Aorta (tissue), 5 donors: Measurements from ENCODE around the gene COL3A1. TPM values are rescaled to one million over a fixed set of nuclear protein-coding genes. Genes with fewer than 3 reads are reported as not detected.

Source experiments
- ATAC-seq: fragments of 200-7000 bp; cut with Tn5 transposase; one replicate; pipeline ENCODE4 v1.9.1; 2022; ENCODE audit warnings: moderate library complexity; ENCODE audit not compliant: low FRiP score
- DNase-seq, 2 donors: peaks; one replicate each; pipeline ENCODE4 v3.0.0-alpha.2; 2020
- H3K27ac ChIP-seq, 2 donors: one replicate each; pipeline ENCODE4 v1.5.1; 2013; ENCODE audit warnings: low read length in 2 of 2, mild to moderate bottlenecking in 2 of 2, moderate library complexity in 2 of 2, control low read depth in 1 of 2, inconsistent platforms in 1 of 2, low read depth in 1 of 2
- H3K27me3 ChIP-seq, 2 donors: one replicate each; pipeline ENCODE4 v1.6.1; 2013; ENCODE audit warnings: control low read depth in 1 of 2, low read length in 1 of 2, mild to moderate bottlenecking in 1 of 2, moderate library complexity in 1 of 2; ENCODE audit not compliant: insufficient read depth in 2 of 2, control insufficient read depth in 1 of 2
- H3K36me3 ChIP-seq, 2 donors: one replicate each; pipeline ENCODE4 v1.6.1; 2013; ENCODE audit warnings: control low read depth in 1 of 2, low read length in 1 of 2, mild to moderate bottlenecking in 1 of 2; ENCODE audit not compliant: insufficient read depth in 2 of 2, control insufficient read depth in 1 of 2
- H3K4me1 ChIP-seq, 2 donors: one replicate each; pipeline ENCODE4 v1.6.1; 2013; ENCODE audit warnings: low read length in 2 of 2, control low read depth in 1 of 2, mild to moderate bottlenecking in 1 of 2, moderate library complexity in 1 of 2; ENCODE audit not compliant: insufficient read depth in 2 of 2, control insufficient read depth in 1 of 2
- H3K4me3 ChIP-seq, 2 donors: one replicate each; pipeline ENCODE4 v1.5.1; 2013; ENCODE audit warnings: low read length in 2 of 2, control low read depth in 1 of 2, mild to moderate bottlenecking in 1 of 2
- H3K9me3 ChIP-seq: one replicate; pipeline ENCODE4 v1.6.1; 2013; ENCODE audit warnings: mild to moderate bottlenecking, low read length; ENCODE audit not compliant: control insufficient read depth
- WGBS, 2 donors: extraction: QIAGEN DNeasy Blood & Tissue Kit; methylation state at CpG; one replicate each; pipeline ENCODE4 v1.1.7; 2013; 5-methylcytosine and 5-hydroxymethylcytosine counted together
- intact Hi-C, 2 donors: fragments of 100-400 bp; cut with DNase I; formaldehyde crosslinking; loops; one replicate each; pipeline versions ENCODE4 v1.14.2 to v1.15.0; 2022
- polyA plus RNA-seq, 2 donors: library from polyadenylated mRNA; stranded (reverse); fragments of 200-250 nt; gene quantifications; one replicate each; pipeline ENCODE4 v1.2.3, GENCODE V29; 2013
- total RNA-seq, 2 donors: library from RNA; stranded (reverse); fragmentation: NEBNext Ultra II Directional; extraction: Animal tissue kit (Norgen Biotek cat#: 25700); gene quantifications; one replicate each; pipeline ENCODE4 v1.2.1, GENCODE V29; 2021
- donor health status: healthy with polysubstance abuse.
- donor health status: Bipolar disorder and iron deficiency.
- donor health status: DM: no; HTN: no; CAD: no.
- donor health status: DM: no; HTN: no; CAD: no.
- donor health status: DM: yes; HTN: yes; CAD: no.

COL3A1 gene
- total and polyA plus RNA-seq, 4 donors = 155 to 1,346 (median 774) TPM

GRCh38 chr2:188956290-188956689, 17.9 kb upstream of the COL3A1 start:
- Histone ChIP-seq H3K36me3 (no peaks in the 10 kb centered on the region), H3K4me1 (no peaks in the 10 kb centered on the region), H3K27ac (no peak overlapping the region), H3K27me3 (no peaks in the 10 kb centered on the region), H3K4me3 (no peak overlapping the region), H3K9me3 (no peaks in the 10 kb centered on the region)
- WGBS, 2 donors = 98% methylated on average over 2 of the region's 2 CpGs
- DNase-seq (no peak), ATAC-seq (no peak)
- intact Hi-C loops = no loop called here

- Histone ChIP-seq H3K36me3 (no peaks in the 10 kb centered on the region), H3K27ac (no peak overlapping the region), H3K27me3 (no peaks in the 10 kb centered on the region), H3K4me1 (no peaks in the 10 kb centered on the region), H3K9me3 (no peaks in the 10 kb centered on the region), H3K4me3 (no peak overlapping the region)
- ATAC-seq (no peak), DNase-seq (no peak)
- WGBS, 2 donors = 21 to 26% methylated on average over 5 of the region's 5 CpGs
- intact Hi-C loops = no loop called here
Observed at GRCh38 chr2:188956961-188957360, 17.2 kb upstream of the COL3A1 start.

GRCh38 chr2:188957646-188958045, 16.5 kb upstream of the COL3A1 start:
- intact Hi-C loops = no loop called here
- DNase-seq (no peak), ATAC-seq (no peak)
- Histone ChIP-seq H3K27me3 (no peaks in the 10 kb centered on the region), H3K4me3 (no peak overlapping the region), H3K9me3 (no peaks in the 10 kb centered on the region), H3K4me1 (no peaks in the 10 kb centered on the region), H3K36me3 (no peaks in the 10 kb centered on the region), H3K27ac (no peak overlapping the region)
- WGBS, 2 donors = 35 to 50% methylated on average over 1 of the region's 1 CpG

- 74 to 83% methylated on average over 3 of the region's 3 CpGs for WGBS, 2 donors
Observed at GRCh38 chr2:188963741-188964140, 10.4 kb upstream of the COL3A1 start.

GRCh38 chr2:188964976-188965546, 9.1 kb upstream of the COL3A1 start:
- Histone ChIP-seq H3K36me3 (no peaks in the 10 kb centered on the region), H3K4me3 (no peak overlapping the region), H3K9me3 (no peaks in the 10 kb centered on the region), H3K27me3 (no peaks in the 10 kb centered on the region), H3K4me1 (no peaks in the 10 kb centered on the region), H3K27ac (no peak overlapping the region)
- DNase-seq = no peak
- intact Hi-C loops = no loop called here
- peak; percentile 15 for ATAC-seq
- 10 to 19% methylated on average over 1 of the region's 1 CpG for WGBS, 2 donors

More at GRCh38 chr2:188963741-188964140, 10.4 kb upstream of the COL3A1 start:
- no peak for DNase-seq
- no peak overlapping the region for H3K27ac ChIP-seq
- no peaks in the 10 kb centered on the region for H3K9me3 ChIP-seq
- no peaks in the 10 kb centered on the region for H3K4me1 ChIP-seq
- ATAC-seq = no peak
- no peaks in the 10 kb centered on the region for H3K27me3 ChIP-seq
- H3K4me3 ChIP-seq = no peak overlapping the region
- intact Hi-C loops = no loop called here
- H3K36me3 ChIP-seq = no peaks in the 10 kb centered on the region

GRCh38 chr2:188965563-188965962, 8.6 kb upstream of the COL3A1 start:
- Histone ChIP-seq H3K27ac (no peak overlapping the region), H3K4me3 (no peak overlapping the region), H3K27me3 (no peaks in the 10 kb centered on the region), H3K4me1 (no peaks in the 10 kb centered on the region), H3K9me3 (no peaks in the 10 kb centered on the region), H3K36me3 (no peaks in the 10 kb centered on the region)
- no peak for ATAC-seq
- intact Hi-C loops = no loop called here
- 34 to 45% methylated on average over 2 of the region's 2 CpGs for WGBS, 2 donors
- no peak for DNase-seq

GRCh38 chr2:188966079-188966571, 8.0 kb upstream of the COL3A1 start:
- ATAC-seq (peak; percentile 79), DNase-seq (no peak)
- Histone ChIP-seq H3K36me3 (no peaks in the 10 kb centered on the region), H3K27ac (no peak overlapping the region), H3K9me3 (no peaks in the 10 kb centered on the region), H3K4me3 (no peak overlapping the region), H3K27me3 (no peaks in the 10 kb centered on the region), H3K4me1 (no peaks in the 10 kb centered on the region)
- WGBS, 2 donors = 8 to 14% methylated on average over 4 of the region's 4 CpGs
- intact Hi-C loops = no loop called here

GRCh38 chr2:188966728-188967440, 7.3 kb upstream of the COL3A1 start:
- intact Hi-C loops = no loop called here
- no peak for DNase-seq
- ATAC-seq = peak; percentile 20
- Histone ChIP-seq H3K36me3 (no peaks in the 10 kb centered on the region), H3K4me3 (no peak overlapping the region), H3K9me3 (no peaks in the 10 kb centered on the region), H3K4me1 (no peaks in the 10 kb centered on the region), H3K27ac (peak overlapping the region in 1 of 2 donors; percentile 12), H3K27me3 (no peaks in the 10 kb centered on the region)
- 85 to 87% methylated on average over 3 of the region's 3 CpGs for WGBS, 2 donors

- H3K4me1 ChIP-seq = no peaks in the 10 kb centered on the region
- intact Hi-C loops = no loop called here
Observed at GRCh38 chr2:188969236-188969635, 4.9 kb upstream of the COL3A1 start.

More at GRCh38 chr2:188969236-188969635, 4.9 kb upstream of the COL3A1 start:
- ATAC-seq (no peak), DNase-seq (no peak)
- H3K27ac ChIP-seq = no peak overlapping the region
- H3K4me3 ChIP-seq = no peak overlapping the region
- H3K27me3 ChIP-seq = no peaks in the 10 kb centered on the region
- WGBS, 2 donors = 81 to 85% methylated on average over 3 of the region's 3 CpGs
- no peaks in the 10 kb centered on the region for H3K9me3 ChIP-seq
- H3K36me3 ChIP-seq = no peaks in the 10 kb centered on the region
